Progenitor cell of endocrine pancreas (in vitro differentiated cells): ENCODE data around the gene HAL. TPM values are rescaled to one million over a fixed set of nuclear protein-coding genes. Genes with fewer than 3 reads are reported as not detected.

Source experiments
- DNase-seq: peaks from one replicate; pipeline ENCODE4 v3.0.0; 2021; ENCODE audit warnings: low spot score; ENCODE audit not compliant: unreplicated experiment
- H3K27ac Mint-ChIP-seq: 2 replicates; pipeline ENCODE4 v1.8.0; 2021; ENCODE audit warnings: mild to moderate bottlenecking, moderate library complexity, mixed read lengths
- H3K27me3 Mint-ChIP-seq: 2 replicates; pipeline ENCODE4 v1.8.0; 2021; ENCODE audit warnings: mixed read lengths
- H3K36me3 Mint-ChIP-seq: 2 replicates; pipeline ENCODE4 v1.8.0; 2022; ENCODE audit warnings: mixed read lengths; ENCODE audit not compliant: insufficient read depth
- H3K4me1 Mint-ChIP-seq: 2 replicates; pipeline ENCODE4 v1.8.0; 2021; ENCODE audit warnings: low read depth, mixed read lengths
- H3K4me3 Mint-ChIP-seq: 2 replicates; pipeline ENCODE4 v1.8.0; 2021; ENCODE audit warnings: low read depth, mild to moderate bottlenecking, moderate library complexity, mixed read lengths
- H3K9me3 Mint-ChIP-seq: 2 replicates; pipeline ENCODE4 v1.8.0; 2021; ENCODE audit warnings: low read depth, mixed read lengths
- CTCF ChIP-seq: fragments of 200-600 bp; sonication (generic); IDR thresholded peaks from one replicate; pipeline ENCODE4 v1.5.0; 2021; ENCODE audit warnings: antibody characterized with exemption, mild to moderate bottlenecking; ENCODE audit not compliant: unreplicated experiment
- total RNA-seq: library from RNA; stranded (reverse); gene quantifications from 2 replicates; pipeline ENCODE4 v1.2.1, GENCODE V29; 2021

HAL gene
- total RNA-seq, 1 donor from 2014 or later: 0.46 TPM

- no peak for TF ChIP-seq CTCF
- Mint-ChIP-seq H3K27ac (no peak overlapping the region), H3K9me3 (no peaks in the 10 kb centered on the region), H3K4me3 (no peak overlapping the region), H3K4me1 (no peaks in the 10 kb centered on the region), H3K27me3 (no peaks in the 10 kb centered on the region), H3K36me3 (peaks cover 15% of the 10 kb centered on the region)
- DNase-seq: no peak
These were observed 10.6 kb upstream of the HAL start for GRCh38 chr12:96006727-96007126.

- H3K9me3 Mint-ChIP-seq: no peaks in the 10 kb centered on the region
- no peak for DNase-seq
- no peak overlapping the region for H3K4me3 Mint-ChIP-seq
- no peak overlapping the region for H3K27ac Mint-ChIP-seq
- no peaks in the 10 kb centered on the region for H3K27me3 Mint-ChIP-seq
- H3K4me1 Mint-ChIP-seq: no peaks in the 10 kb centered on the region
- peaks cover 14% of the 10 kb centered on the region for H3K36me3 Mint-ChIP-seq
- no peak for TF ChIP-seq CTCF
These were observed 4.7 kb upstream of the HAL start for GRCh38 chr12:96000858-96001257.

GRCh38 chr12:95999484-95999883 lies 3.3 kb upstream of the HAL start:
- Mint-ChIP-seq H3K4me1 (no peaks in the 10 kb centered on the region), H3K27me3 (no peaks in the 10 kb centered on the region), H3K36me3 (peaks cover 4% of the 10 kb centered on the region), H3K9me3 (no peaks in the 10 kb centered on the region), H3K4me3 (no peak overlapping the region), H3K27ac (no peak overlapping the region)
- no peak for TF ChIP-seq CTCF
- DNase-seq: no peak

GRCh38 chr12:95998611-95999286 lies 2.6 kb upstream of the HAL start:
- no peak overlapping the region for H3K4me3 Mint-ChIP-seq
- TF ChIP-seq CTCF: peak; percentile 78
- no peaks in the 10 kb centered on the region for H3K9me3 Mint-ChIP-seq
- H3K4me1 Mint-ChIP-seq: no peaks in the 10 kb centered on the region
- H3K27me3 Mint-ChIP-seq: no peaks in the 10 kb centered on the region
- no peak overlapping the region for H3K27ac Mint-ChIP-seq
- H3K36me3 Mint-ChIP-seq: peaks cover 4% of the 10 kb centered on the region
- DNase-seq: no peak

GRCh38 chr12:95997911-95998510 lies 1.9 kb upstream of the HAL start:
- Mint-ChIP-seq H3K27me3 (peaks cover 2% of the 10 kb centered on the region), H3K4me3 (no peak overlapping the region), H3K27ac (no peak overlapping the region), H3K9me3 (no peaks in the 10 kb centered on the region), H3K4me1 (no peaks in the 10 kb centered on the region), H3K36me3 (peaks cover 4% of the 10 kb centered on the region)
- TF ChIP-seq CTCF: no peak
- no peak for DNase-seq
